ENCODE data around the gene VWDE.
A peak's percentile ranks its signal among the peaks of the same experiment; 100 is the strongest.
"Not testable (repeated sequence)": the region's sequence is repeated elsewhere in the genome, so short reads cannot be mapped to it uniquely, and the experiment has no call there.

VWDE gene

DNA sequence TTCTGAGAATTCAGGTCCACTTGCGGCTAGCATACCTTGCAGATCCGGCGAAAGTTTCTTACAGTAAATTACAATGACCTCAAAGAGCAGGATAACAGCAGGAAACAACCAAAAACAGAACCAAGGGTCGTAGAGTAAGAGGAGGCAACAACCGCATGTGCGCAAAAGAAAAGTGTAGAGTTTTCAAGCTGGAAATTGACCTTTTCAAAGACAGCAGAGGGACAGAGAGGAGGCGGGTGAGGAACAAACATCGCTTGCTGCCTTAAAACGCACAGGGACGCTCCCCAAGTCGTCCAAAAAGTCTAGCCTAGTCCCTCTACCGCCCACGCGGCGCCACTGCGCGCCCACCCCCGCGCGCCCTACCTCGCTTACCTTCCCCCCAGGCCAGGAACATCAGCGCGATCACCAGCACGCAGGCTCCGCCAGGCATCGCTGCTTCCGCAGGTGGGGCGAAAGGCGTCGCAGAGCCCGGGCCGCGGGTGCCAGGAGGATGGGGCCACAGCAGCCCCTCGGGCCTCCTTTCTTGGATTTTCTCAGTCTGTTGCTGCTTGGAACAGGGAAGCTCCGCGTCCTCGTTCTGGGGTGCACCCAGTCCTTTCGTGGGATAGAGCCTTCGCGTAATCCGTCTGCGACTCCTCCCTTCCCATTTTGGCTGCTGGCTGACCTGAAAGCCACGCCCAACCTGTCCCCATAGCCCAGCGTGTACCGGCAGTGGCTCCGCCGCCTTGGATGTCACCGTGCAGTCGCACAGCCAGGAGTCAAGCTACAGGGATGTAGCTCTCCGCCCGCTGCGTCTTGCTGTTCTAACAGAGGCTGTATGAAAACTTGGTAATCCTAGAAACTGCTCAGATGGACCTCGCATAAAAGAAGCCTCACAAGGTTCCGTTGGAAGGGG lies at the start of gene VWDE:
Gene VWDE, minus strand, starts transcription at position 579 of the 895 bp plus-strand sequence. Its CDS starts 149 bp downstream, at position 430.
- DNase-seq = peak in 1 of 2 experiments; percentile 33

GRCh38 chr7:12453136-12453535 lies 49.5 kb upstream of the VWDE start:
- not testable (repeated sequence) for DNase-seq

- no peak for DNase-seq
Observed at GRCh38 chr7:12450615-12451014, 47.0 kb upstream of the VWDE start.

DNA sequence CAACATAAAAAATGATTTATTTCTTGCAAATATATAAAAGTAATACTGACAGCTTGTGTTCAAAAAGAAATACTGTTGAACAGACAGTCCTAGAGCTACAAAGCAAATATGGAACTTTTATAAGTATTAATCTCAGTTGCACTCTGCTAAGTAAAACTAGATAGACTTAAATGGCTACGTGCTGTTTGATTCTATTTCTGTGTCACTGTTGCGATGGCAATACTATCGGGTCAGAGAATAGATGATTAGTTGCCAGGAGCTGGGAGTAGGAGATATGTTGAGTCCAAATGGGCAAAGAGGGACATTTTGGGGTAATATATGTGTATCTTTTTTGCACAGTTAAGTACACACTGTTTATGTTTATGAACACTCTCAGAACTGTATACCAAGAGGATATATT lies 41.1 kb upstream of the VWDE start:
- DNase-seq = no peak

DNA sequence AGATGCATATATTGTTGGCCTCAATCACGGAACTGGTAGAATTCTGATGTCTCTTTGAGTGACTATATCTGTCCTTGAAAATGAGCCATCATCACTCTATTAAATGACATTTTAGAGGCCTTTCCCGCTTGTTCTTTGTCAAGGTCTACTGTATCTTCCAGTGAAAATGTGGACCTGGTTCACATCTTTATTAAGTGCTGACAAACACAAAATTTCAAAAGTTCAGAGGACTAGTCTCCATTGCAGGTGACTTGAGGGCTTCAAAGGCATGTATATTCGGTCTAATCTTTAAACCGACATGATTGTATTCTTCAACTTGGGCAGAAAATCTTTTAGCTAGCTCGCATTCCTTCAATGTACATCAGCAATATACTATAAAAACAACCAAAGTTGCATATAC lies 36.6 kb upstream of the VWDE start:
- DNase-seq = no peak

DNA sequence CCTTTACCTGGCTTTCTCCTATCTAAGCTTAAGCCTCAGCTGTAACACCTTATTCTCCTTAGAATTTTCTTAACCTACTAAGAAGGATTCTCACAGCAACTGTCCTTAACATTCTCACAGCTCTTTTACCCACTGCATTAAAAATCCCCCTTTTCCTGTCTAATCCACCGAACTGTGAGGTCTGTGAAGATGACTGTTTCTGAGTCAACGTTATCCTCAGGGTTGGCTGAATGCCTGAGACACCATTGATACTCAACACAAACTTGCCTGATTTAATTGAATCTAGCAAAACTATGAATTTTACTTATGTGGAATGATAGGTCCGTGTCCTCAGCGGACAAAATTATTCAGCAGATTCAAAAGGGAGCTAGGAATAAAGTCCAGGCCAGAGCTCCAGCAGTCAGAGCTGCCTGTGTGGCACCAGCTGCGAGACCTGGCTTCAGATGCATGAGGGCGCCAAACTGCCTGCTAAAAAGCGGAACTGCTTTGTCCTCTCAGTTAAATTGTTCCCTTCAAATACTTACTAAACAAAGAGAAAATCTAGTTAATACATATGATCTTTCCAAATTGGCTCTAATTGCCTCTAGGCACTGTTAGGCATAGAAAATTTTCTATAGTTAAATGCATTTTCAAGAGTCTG lies 33.4 kb upstream of the VWDE start:
- DNase-seq = no peak

- no peak for DNase-seq
Observed at GRCh38 chr7:12436126-12436525, 32.5 kb upstream of the VWDE start.

DNA sequence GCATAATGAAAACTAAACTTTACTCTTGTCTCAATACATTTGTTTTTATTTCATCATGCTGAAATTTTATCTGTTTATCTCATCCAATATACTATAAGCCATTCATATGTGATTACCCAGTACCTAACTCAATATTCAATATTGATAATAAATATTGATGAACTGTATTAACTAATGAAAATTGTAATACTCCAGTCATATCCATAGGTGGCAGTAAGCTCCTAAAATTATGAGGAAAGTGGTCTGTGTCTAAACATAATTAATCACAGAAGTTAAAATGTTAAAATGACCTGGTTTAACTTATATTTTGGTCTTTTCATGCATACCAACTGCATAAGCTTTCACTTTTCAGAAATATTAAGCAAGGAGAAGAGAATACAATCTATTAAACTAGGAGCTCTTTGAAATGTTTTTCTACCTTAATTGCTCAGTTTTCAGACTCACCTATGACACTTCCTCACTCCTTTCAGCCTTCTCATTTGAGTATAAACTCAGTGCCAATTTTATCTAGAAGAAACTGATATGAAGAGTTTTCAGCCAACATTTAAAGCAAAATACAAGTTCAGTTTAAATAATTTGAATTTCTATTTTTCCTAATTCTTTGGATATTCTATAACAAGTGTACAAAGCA lies 30.5 kb upstream of the VWDE start:
- DNase-seq = no peak

- no peak for DNase-seq
Observed at GRCh38 chr7:12431886-12432556, 28.4 kb upstream of the VWDE start.

DNA sequence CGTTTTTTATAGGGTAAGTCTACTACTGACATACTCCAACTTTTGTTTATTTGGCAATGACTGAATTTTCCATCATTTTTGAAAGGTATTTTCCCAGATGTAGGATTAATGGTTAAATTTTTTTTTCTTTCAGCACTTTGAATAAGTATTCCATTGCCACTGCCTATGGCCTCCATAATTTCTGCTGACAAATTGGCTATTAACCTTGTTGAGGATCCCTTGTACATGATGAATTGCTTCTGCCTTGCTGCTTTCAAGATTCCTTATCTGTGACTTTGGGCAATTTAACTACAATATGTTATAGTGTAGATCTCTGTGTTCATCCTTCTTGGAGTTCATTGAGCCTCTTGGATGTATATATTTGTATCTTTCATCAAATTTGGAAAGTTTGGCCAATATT lies 21.6 kb upstream of the VWDE start:
- DNase-seq = no peak

GRCh38 chr7:12423997-12424745 lies 20.5 kb upstream of the VWDE start:
- DNase-seq = no peak

DNA sequence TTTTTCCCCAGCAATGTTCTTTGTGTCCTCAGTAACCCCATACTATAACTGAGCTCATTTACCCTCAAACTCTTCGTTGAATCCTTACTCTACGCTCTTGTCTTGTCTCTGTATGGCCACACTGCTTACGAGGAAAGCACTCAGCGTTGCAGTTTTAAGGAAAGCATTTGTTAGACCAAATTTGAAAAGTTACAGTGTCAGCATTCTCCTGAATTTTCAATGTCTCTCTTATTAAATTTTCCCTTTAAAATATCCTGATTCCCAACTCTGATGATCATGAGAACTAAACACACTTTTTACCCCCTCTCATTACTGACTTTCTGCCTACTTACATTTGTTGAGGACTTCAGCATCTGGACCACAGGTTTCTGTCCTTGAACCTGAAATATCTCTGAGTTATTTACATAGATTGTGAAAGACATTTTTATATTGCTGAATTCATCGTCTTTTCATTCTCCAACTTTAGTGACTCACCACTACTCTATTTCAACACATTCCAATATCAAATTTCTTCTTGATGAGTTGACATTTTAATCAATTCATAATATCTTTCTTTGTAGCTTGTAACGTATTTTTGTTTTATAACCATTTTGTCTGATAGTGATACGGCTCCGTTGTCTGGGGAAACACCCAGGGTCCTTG lies 19.8 kb upstream of the VWDE start:
- peak in 1 of 2 experiments; percentile 54 for DNase-seq

GRCh38 chr7:12422554-12423320 lies 19.1 kb upstream of the VWDE start:
- no peak for DNase-seq

DNA sequence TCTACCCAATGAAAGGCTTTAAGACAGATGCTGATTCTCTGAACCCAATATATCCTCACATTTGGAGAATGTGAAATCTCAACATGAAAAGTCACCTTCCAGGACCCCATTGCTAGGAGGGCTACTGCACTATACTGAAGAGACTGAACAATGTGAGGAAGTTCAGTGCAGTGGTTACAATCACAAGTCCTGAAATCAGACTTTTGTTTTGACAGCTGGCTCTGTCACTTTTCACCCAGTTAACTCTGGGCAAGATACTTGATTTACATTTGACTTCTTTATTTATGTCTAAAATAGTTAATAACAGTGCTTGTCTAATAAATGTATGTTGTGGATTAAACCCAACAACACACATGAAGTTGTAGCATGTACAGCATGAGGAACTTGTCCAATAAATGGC lies 14.8 kb upstream of the VWDE start:
- DNase-seq = no peak

DNA sequence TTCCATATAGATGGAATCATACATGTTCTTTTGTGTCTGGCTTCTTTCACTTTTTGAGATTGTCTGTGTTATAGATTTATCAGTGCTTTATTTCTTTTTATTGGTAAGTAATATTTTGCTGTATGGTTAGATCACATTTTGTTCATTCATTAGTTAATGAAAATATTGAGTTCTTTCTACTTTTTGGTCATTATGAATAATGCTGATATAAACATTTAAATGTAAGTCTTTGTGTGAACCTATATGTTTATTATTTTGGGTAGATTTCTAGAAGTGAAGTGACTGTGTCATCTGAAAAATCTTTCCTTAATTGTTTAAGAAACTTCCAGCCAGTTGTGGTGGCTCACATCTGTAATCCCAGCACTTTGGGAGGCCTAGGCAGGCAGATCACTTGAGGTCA lies 11.4 kb upstream of the VWDE start:
- DNase-seq = no peak

- no peak for DNase-seq
Observed at GRCh38 chr7:12412407-12412806, 8.7 kb upstream of the VWDE start.

DNA sequence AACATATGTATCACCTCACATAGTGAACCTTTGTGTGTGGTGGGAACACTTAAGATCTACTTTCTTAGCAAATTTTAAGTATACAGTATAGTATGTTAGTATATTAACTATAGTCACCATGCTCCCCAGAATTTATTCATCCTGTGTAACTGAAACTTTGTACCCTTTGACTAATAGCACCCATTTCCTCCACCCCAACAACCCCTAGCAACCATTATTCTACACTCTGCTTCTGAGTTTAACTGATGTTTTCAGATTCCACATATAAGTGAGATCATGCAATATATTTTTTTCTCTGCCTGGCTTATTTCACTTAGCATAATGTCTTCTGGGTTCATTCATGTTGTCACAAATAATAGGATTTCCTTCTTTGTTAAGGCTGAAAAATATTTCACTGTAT lies 6.9 kb upstream of the VWDE start:
- no peak for DNase-seq

GRCh38 chr7:12409097-12409711 lies 5.5 kb upstream of the VWDE start:
- no peak for DNase-seq

- DNase-seq = not testable (repeated sequence)
Observed at GRCh38 chr7:12407652-12408051, 4.0 kb upstream of the VWDE start.

DNA sequence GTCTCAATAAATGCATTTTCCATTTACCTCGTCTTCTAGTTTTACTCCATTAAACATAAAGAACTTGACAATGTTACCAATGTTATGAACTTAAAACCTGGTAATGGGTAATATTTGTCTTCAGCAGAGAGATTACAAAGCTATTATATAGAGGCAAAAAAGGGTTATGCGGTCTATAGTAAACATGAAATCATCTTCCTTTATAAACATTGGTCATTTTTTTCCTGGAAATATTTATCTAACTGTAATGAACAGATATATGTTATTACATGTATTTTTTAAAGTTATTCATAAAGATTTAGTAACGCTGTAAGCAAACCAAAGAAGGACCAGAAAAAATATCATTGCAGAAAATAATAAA lies 1.3 kb downstream of the VWDE start:
- DNase-seq = no peak

All from SW 1271 (cell line).